ENCODE results near the gene ZNF662. TPM values are rescaled to one million over a fixed set of nuclear protein-coding genes. Genes with fewer than 3 reads are reported as not detected.
A peak's percentile ranks its signal among the peaks of the same experiment; 100 is the strongest.

ZNF662 gene
- total RNA-seq, 1 donor from 2014 or later = not detected

DNA sequence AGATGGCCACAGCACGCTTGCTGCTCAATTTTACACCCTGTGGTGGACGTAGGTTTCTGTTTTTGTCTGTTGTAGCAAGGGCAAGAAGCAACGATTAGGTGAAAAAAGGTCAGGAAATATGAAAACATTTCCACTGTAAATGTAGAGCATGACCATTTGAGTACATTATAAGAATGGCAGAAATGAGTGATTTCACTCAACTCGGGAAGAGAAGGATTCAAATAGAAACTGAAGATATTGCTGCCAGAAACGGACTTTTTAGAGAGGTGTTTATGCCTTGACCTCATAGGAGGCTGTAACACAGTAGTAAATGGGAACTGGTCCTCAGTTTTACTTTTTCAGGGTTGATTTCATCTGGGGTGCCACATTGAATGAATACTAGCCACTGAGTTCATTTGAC is 40.1 kb downstream of the ZNF662 start:
- no peaks in the 10 kb centered on the region for H3K9me3 Mint-ChIP-seq
- Histone ChIP-seq H3K36me3 (no peaks in the 10 kb centered on the region), H3K4me2 (no peak overlapping the region), H3K9me3 (ENCODE audit: low read depth) (no peaks in the 10 kb centered on the region), H3K79me2 (ENCODE audit: low read depth) (no peaks in the 10 kb centered on the region), H2AFZ (replicated peaks) (no peak overlapping the region), H3K9ac (no peak overlapping the region), H3K4me3 (no peak overlapping the region), H3K27ac (no peak overlapping the region), H3K27me3 (no peaks in the 10 kb centered on the region), H3F3A (ENCODE audit: low read depth) (no peaks in the 10 kb centered on the region), H4K20me1 (ENCODE audit: low read depth) (no peaks in the 10 kb centered on the region), H3K4me1 (no peaks in the 10 kb centered on the region)
- TF ChIP-seq, protein P1, sequence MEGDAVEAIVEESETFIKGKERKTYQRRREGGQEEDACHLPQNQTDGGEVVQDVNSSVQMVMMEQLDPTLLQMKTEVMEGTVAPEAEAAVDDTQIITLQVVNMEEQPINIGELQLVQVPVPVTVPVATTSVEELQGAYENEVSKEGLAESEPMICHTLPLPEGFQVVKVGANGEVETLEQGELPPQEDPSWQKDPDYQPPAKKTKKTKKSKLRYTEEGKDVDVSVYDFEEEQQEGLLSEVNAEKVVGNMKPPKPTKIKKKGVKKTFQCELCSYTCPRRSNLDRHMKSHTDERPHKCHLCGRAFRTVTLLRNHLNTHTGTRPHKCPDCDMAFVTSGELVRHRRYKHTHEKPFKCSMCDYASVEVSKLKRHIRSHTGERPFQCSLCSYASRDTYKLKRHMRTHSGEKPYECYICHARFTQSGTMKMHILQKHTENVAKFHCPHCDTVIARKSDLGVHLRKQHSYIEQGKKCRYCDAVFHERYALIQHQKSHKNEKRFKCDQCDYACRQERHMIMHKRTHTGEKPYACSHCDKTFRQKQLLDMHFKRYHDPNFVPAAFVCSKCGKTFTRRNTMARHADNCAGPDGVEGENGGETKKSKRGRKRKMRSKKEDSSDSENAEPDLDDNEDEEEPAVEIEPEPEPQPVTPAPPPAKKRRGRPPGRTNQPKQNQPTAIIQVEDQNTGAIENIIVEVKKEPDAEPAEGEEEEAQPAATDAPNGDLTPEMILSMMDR (IDR thresholded peaks at IDR 0.05) = no peak
- TF ChIP-seq EZH2 (IDR thresholded peaks at IDR 0.05) (no peak), EZH2phosphoT487 (IDR thresholded peaks at IDR 0.05) (no peak)
- peaks cover 2% of the 10 kb centered on the region for H3K27me3 Mint-ChIP-seq (ENCODE audit: insufficient read depth, low read depth)
- no peak for DNase-seq (ENCODE audit: low spot score)
- no peaks in the 10 kb centered on the region for H3K4me1 Mint-ChIP-seq
- no peaks in the 10 kb centered on the region for H3K36me3 Mint-ChIP-seq
- H3K27ac Mint-ChIP-seq = no peak overlapping the region
- no peak overlapping the region for H3K4me3 Mint-ChIP-seq

DNA sequence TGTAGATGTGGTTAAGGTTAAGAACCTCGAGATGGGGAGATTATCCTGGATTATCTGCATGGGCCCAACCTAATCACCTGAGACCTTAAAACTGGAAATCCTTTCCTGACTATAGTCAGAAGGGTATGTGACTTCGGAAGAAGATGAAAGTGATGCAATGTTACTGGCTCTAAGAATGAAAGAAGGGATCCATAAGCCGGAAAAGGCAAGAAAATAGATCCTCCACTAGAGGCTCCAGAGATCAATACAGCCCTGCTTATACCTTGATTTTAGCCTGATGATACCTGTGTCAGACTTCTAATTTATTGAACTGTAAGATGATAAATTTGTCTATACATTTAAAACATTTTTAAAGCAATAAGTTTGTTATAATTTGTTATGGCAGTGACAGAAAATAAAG is 51.6 kb downstream of the ZNF662 start:
- Mint-ChIP-seq H3K27me3 (ENCODE audit: insufficient read depth, low read depth) (peaks cover 4% of the 10 kb centered on the region), H3K4me3 (no peak overlapping the region), H3K27ac (no peak overlapping the region), H3K9me3 (no peaks in the 10 kb centered on the region), H3K36me3 (no peaks in the 10 kb centered on the region), H3K4me1 (no peaks in the 10 kb centered on the region)
- H2AFZ ChIP-seq (replicated peaks) = no peak overlapping the region
- no peak overlapping the region for H3K4me2 ChIP-seq
- no peak overlapping the region for H3K4me3 ChIP-seq
- H4K20me1 ChIP-seq (ENCODE audit: low read depth) = no peaks in the 10 kb centered on the region
- H3K27ac ChIP-seq = no peak overlapping the region
- H3K27me3 ChIP-seq = no peaks in the 10 kb centered on the region
- no peaks in the 10 kb centered on the region for H3K36me3 ChIP-seq
- no peaks in the 10 kb centered on the region for H3K79me2 ChIP-seq (ENCODE audit: low read depth)
- no peak overlapping the region for H3K9ac ChIP-seq
- DNase-seq (ENCODE audit: low spot score) = no peak
- TF ChIP-seq, protein P1 (IDR thresholded peaks at IDR 0.05) = peak; percentile 40
- no peak for TF ChIP-seq EZH2phosphoT487 (IDR thresholded peaks at IDR 0.05)
- H3K9me3 ChIP-seq (ENCODE audit: low read depth) = no peaks in the 10 kb centered on the region
- no peaks in the 10 kb centered on the region for H3K4me1 ChIP-seq
- no peaks in the 10 kb centered on the region for H3F3A ChIP-seq (ENCODE audit: low read depth)

DNA sequence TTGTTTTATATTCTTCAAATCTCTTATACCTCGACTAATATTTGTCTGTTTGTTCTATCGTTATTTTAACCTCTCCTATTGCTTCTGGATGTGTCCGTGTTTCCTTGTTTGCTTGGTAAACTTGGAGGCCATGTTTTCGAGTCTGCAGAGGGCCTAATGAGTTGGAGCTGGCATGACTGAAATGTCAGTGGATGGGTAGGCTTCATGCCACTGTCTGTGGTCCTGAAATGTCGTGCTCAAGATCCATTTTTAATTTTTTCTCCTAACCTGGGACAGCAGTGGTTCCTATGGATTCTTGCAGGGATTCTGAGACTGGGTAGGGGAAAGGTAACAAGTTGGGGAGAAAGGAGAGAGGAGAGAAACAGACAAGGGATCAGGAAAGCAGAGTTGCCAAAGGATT is 54.3 kb downstream of the ZNF662 start:
- Histone ChIP-seq H3K9ac (no peak overlapping the region), H3K27me3 (no peaks in the 10 kb centered on the region), H3K79me2 (ENCODE audit: low read depth) (no peaks in the 10 kb centered on the region), H3K4me3 (no peak overlapping the region), H3K36me3 (no peaks in the 10 kb centered on the region), H3K27ac (no peak overlapping the region), H3K9me3 (ENCODE audit: low read depth) (no peaks in the 10 kb centered on the region), H3K4me1 (no peaks in the 10 kb centered on the region), H3F3A (ENCODE audit: low read depth) (no peaks in the 10 kb centered on the region), H3K4me2 (no peak overlapping the region), H2AFZ (replicated peaks) (no peak overlapping the region), H4K20me1 (ENCODE audit: low read depth) (no peaks in the 10 kb centered on the region)
- no peak for DNase-seq (ENCODE audit: low spot score)
- TF ChIP-seq EZH2 (IDR thresholded peaks at IDR 0.05) = no peak
- Mint-ChIP-seq H3K4me1 (no peaks in the 10 kb centered on the region), H3K4me3 (no peak overlapping the region), H3K27me3 (ENCODE audit: insufficient read depth, low read depth) (peaks cover 4% of the 10 kb centered on the region), H3K27ac (no peak overlapping the region), H3K9me3 (no peaks in the 10 kb centered on the region), H3K36me3 (no peaks in the 10 kb centered on the region)

DNA sequence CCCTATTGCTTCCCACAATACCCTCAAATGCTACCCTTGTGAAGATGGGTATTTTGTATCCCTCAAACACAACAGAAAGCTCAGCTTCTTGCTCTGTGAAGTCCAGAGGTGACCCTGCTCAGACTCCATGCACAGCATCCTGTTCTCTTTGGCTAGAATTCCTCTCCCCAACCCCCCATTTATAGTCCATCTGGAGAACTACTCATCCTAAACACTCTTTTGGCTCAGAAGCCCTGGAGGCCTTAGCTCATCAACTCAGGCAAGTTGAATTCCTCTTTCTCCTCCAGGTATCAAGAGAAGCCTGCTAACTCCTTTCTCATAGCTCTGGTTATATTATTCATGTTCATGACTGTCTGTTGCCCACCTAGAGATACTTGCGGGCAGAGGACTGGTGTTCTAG is 54.8 kb downstream of the ZNF662 start:
- no peak overlapping the region for H3K9ac ChIP-seq
- no peaks in the 10 kb centered on the region for H3K9me3 Mint-ChIP-seq

More for the DNA sequence above, 54.8 kb downstream of the ZNF662 start:
- Mint-ChIP-seq H3K36me3 (no peaks in the 10 kb centered on the region), H3K4me3 (no peak overlapping the region), H3K27ac (no peak overlapping the region), H3K4me1 (no peaks in the 10 kb centered on the region), H3K27me3 (ENCODE audit: insufficient read depth, low read depth) (peaks cover 4% of the 10 kb centered on the region)
- TF ChIP-seq EZH2 (IDR thresholded peaks at IDR 0.05) (no peak), EZH2phosphoT487 (IDR thresholded peaks at IDR 0.05) (no peak)
- TF ChIP-seq, protein P1 (IDR thresholded peaks at IDR 0.05) = no peak
- Histone ChIP-seq H3F3A (ENCODE audit: low read depth) (no peaks in the 10 kb centered on the region), H3K4me3 (no peak overlapping the region), H3K36me3 (no peaks in the 10 kb centered on the region), H3K9me3 (ENCODE audit: low read depth) (no peaks in the 10 kb centered on the region), H3K79me2 (ENCODE audit: low read depth) (no peaks in the 10 kb centered on the region), H4K20me1 (ENCODE audit: low read depth) (no peaks in the 10 kb centered on the region), H2AFZ (replicated peaks) (no peak overlapping the region), H3K27ac (no peak overlapping the region), H3K27me3 (no peaks in the 10 kb centered on the region), H3K4me1 (no peaks in the 10 kb centered on the region), H3K4me2 (no peak overlapping the region)
- no peak for DNase-seq (ENCODE audit: low spot score)
